Measurements from ENCODE around the gene ABLIM2.

The ABLIM2 gene

DNA sequence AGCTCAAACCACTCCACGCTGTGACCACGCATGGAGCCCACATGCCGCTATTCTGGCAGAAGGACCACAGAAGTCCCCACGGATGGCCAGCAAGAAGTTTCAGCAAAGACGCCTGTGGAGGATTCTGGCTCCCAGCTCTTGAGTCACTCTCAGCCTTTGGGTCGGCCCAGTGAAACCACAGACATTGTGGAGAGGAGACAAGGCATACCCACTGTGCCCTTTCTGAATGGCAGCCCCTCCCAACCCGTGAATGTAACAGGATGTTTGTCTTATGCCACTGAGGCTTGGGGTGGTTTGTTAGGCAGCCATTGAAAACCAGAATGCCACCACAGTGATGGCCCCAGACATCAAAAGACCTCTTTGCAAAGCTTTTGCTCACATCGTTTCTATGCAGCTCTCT is 42.7 kb downstream of the ABLIM2 start:
- TF ChIP-seq, protein P1, sequence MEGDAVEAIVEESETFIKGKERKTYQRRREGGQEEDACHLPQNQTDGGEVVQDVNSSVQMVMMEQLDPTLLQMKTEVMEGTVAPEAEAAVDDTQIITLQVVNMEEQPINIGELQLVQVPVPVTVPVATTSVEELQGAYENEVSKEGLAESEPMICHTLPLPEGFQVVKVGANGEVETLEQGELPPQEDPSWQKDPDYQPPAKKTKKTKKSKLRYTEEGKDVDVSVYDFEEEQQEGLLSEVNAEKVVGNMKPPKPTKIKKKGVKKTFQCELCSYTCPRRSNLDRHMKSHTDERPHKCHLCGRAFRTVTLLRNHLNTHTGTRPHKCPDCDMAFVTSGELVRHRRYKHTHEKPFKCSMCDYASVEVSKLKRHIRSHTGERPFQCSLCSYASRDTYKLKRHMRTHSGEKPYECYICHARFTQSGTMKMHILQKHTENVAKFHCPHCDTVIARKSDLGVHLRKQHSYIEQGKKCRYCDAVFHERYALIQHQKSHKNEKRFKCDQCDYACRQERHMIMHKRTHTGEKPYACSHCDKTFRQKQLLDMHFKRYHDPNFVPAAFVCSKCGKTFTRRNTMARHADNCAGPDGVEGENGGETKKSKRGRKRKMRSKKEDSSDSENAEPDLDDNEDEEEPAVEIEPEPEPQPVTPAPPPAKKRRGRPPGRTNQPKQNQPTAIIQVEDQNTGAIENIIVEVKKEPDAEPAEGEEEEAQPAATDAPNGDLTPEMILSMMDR (IDR thresholded peaks at IDR 0.05; ENCODE audit: low read depth, low read length), result no peak
- DNase-seq (ENCODE audit: extremely low read depth, low read depth), result no peak

DNA sequence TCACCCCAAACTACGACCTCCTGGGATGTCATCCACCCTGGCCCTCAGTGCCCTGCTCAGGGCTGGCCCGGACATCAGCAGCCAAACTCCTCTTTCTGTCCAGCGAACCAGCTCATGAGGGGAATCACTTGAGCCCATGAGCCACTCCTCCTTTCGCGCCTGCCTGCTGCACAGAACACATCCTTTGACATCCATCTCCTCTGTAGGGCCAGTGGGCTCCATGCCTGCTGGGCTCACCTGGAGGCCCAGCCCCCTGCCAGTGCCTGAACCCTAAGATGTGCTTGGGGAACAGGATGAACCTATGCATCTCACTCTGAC is 43.5 kb downstream of the ABLIM2 start:
- TF ChIP-seq, protein P1 (IDR thresholded peaks at IDR 0.05; ENCODE audit: low read depth, low read length), result no peak
- DNase-seq (ENCODE audit: extremely low read depth, low read depth), result no peak

DNA sequence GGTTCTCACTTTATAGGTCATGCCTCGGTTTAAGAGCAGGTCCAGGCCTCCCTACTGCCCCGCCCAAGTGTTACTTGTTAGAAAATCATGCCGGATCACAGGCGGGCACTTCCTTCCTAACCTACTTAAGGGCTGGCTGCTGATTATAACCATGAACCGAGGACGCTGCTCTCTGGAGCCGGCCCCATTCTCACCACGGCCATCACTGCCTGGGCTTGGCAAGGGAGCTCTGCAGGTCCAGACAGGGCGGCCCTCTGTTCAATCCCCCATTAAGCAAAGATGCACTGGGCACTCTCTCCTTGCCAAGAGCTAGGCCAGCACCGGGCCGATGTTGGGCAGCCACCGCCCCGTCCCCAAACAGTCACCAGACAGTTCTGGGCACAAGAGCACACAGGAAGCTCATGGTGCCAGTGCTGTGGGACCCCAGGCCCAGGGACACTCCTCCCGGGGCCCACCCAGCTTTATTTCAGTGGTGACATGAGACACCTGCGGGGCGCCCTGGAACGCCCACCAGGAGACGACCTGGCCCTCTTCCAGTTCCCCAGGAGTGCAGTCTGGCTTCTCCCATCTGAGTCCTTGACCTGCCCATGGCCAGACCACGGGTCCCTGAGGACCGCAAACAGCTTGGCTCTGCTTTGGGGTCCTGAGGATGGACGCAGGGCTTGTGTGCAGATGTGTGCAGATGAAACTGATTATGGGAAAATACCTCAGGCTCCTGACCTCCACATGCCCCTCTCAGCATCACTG is 44.0 kb downstream of the ABLIM2 start:
- no peak for DNase-seq (ENCODE audit: extremely low read depth, low read depth)

DNA sequence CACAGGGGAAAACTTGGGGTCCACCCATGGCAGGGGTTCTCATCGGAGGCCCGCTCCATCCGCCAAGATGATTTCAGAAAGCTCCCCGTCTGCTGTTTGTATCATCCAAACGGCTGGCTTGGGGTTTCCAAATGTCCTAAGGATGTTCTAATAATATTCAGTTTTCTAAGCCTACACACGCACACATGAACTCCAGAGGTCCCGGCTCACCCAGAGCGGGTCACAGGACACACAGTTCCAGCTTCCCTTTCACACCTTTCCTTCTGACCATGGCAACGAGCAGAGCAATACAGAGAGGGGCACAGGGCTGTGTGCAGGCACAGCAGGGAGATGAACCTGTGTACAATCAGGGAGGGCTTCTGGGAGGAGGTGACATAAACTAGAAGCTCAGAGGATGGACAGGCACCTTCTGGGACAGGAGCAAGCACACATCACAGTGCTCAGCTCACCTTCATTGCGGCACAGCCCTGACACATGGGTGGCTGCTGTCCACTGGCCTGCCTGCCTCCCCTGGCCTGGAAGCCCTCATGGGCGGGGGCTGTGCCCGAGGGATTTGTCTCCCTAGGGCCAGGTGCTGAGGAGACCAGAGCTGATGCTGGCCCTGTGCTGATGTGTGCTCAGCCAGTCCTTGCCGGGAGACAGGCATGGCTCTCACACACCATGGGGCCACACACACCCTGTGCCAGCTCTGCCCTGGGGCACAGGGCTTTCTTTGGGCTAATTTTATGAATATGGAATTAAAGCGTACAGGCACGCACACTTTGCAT is 44.8 kb downstream of the ABLIM2 start:
- no peak for DNase-seq (ENCODE audit: extremely low read depth, low read depth)

More for the DNA sequence above, 44.0 kb downstream of the ABLIM2 start:
- TF ChIP-seq, protein P1 (IDR thresholded peaks at IDR 0.05; ENCODE audit: low read depth, low read length), result no peak

DNA sequence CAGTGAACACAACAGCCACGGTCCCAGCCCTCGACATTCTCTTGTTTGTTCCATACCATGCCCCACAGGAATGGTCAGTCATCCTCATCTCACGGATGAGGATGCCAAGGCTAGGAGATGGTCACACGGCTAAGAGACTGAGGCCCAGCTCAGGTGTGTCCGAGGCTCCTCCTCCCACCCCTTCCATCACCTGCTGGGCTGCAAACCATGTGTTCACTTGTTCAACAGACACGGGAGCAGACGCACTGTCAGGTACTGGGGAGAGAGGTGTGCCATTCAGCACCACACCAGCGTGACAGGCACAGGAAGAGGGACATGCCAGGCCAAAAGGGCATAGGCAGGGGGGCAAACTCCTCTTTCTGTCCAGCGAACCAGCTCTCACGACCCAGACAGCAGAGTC is 45.9 kb downstream of the ABLIM2 start:
- DNase-seq (ENCODE audit: extremely low read depth, low read depth), result no peak
- TF ChIP-seq, protein P1 (IDR thresholded peaks at IDR 0.05; ENCODE audit: low read depth, low read length), result no peak

More for the DNA sequence above, 44.8 kb downstream of the ABLIM2 start:
- TF ChIP-seq, protein P1 (IDR thresholded peaks at IDR 0.05; ENCODE audit: low read depth, low read length), result no peak

DNA sequence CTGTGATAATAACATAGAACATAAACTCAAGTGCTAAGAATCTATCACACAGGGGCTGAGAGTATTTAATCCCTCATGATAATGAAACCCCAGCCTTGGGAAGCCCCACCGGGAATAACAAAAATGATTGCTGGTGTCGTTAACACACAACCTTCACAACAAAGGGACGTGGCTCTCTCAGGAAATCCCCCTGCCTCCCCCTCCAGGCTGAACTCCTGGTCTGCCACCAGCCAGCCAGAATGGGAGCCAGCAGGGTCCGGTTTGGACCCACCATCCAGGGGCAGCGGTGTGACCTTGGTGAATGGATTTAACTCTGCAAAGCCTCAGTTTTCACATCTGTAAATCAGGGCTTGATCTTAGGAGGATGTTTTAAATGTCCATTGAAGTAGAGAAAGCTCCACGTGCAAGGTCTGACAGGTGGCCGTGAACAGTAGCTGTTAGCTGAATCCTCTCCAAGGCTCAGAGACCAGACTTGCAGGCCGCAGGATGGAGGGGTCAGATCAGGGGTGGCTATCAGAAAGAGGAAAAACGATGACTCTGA is 46.5 kb downstream of the ABLIM2 start:
- TF ChIP-seq, protein P1 (IDR thresholded peaks at IDR 0.05; ENCODE audit: low read depth, low read length), result no peak
- DNase-seq (ENCODE audit: extremely low read depth, low read depth), result no peak

Data from AG09319 (cell line).